ENCODE results near the gene SNAPC3.

DNA sequence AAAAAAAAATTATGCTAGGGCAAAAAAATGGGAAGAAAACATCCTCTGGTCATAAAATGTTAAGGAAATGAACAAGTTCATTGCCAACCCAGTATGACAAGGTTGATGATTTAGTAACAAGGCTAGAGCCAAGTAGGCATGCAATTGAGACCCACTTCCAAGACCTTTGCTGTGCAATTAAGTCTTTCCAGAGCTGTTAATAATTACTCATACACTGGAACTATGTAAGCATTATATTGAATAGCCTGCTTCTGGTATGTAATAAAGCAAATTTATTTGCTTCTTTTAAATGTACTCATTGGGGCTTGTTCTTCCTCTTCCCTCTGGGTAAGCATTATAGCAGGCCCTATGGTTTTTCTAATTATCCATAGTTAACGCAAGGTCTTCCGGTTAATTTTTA is 32.5 kb upstream of the SNAPC3 start:
- TF ChIP-seq EZH2 (IDR thresholded peaks at IDR 0.05) (no peak), POLR2AphosphoS5 (IDR thresholded peaks at IDR 0.05; ENCODE audit: borderline replicate concordance, low read depth, low read length) (no peak), FOXP2 (optimal IDR thresholded peaks at IDR 0.05; ENCODE audit: control extremely low read depth, extremely low read length, insufficient read depth) (no peak)

All from SK-N-MC (cell line).